Brain pericyte (primary cell): ENCODE measurements around the gene RALGPS1.

Experiments
- DNase-seq: peaks from one replicate; pipeline ENCODE4 v3.0.0-alpha.2; 2012; ENCODE audit warnings: low read depth, low spot score

Gene RALGPS1

GRCh38 chr9:127252410-127253318 lies 338.1 kb downstream of the RALGPS1 start:
- no peak for DNase-seq

- no peak for DNase-seq
Observed at GRCh38 chr9:127253446-127253845, 338.9 kb downstream of the RALGPS1 start.

GRCh38 chr9:127255692-127256091 lies 341.1 kb downstream of the RALGPS1 start:
- DNase-seq, result no peak

- no peak for DNase-seq
Observed at GRCh38 chr9:127256324-127256723, 341.7 kb downstream of the RALGPS1 start.

- no peak for DNase-seq
Observed at GRCh38 chr9:127258606-127259471, 344.3 kb downstream of the RALGPS1 start.

GRCh38 chr9:127262602-127263001 lies 348.0 kb downstream of the RALGPS1 start:
- no peak for DNase-seq

- DNase-seq, result no peak
Observed at GRCh38 chr9:127263237-127263636, 348.7 kb downstream of the RALGPS1 start.

GRCh38 chr9:127263664-127264063 lies 349.1 kb downstream of the RALGPS1 start:
- DNase-seq, result no peak

GRCh38 chr9:127264462-127265219 lies 350.1 kb downstream of the RALGPS1 start, which contains the start of gene GARNL3:
TSS of gene GARNL3 (plus strand) at chr9:127264774. CDS start at chr9:127264878, 104 bp downstream.
- no peak for DNase-seq

- no peak for DNase-seq
Observed at GRCh38 chr9:127267793-127268525, 353.4 kb downstream of the RALGPS1 start.

- DNase-seq, result no peak
Observed at GRCh38 chr9:127269449-127269848, 354.9 kb downstream of the RALGPS1 start.
